ENCODE data around the gene CATSPERB.
"Not testable (repeated sequence)": the region's sequence is repeated elsewhere in the genome, so short reads cannot be mapped to it uniquely, and the experiment has no call there.

Gene CATSPERB

GRCh38 chr14:91654836-91655235 is 77.0 kb downstream of the CATSPERB start:
- DNase-seq = no peak

GRCh38 chr14:91653451-91653850 is 78.4 kb downstream of the CATSPERB start:
- DNase-seq = no peak

DNA sequence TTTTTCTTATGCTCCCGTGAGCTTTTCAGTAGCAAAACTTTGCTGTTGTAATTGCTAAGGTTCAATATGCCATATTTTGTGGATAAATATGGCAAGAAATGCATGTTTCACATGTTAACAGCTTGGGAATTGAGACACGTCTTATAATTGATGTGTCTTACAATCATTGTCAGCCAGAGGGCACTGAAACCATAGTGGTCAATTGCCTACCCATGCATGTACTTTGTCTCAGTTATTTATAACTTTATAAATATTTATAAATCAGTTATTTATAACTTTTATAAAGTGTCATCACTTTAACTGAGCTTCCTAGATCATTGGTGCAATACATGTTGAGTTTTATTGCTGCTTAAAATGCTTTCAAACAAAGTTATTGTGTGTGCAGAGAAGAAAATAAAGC is 82.0 kb downstream of the CATSPERB start:
- no peak for DNase-seq

DNA sequence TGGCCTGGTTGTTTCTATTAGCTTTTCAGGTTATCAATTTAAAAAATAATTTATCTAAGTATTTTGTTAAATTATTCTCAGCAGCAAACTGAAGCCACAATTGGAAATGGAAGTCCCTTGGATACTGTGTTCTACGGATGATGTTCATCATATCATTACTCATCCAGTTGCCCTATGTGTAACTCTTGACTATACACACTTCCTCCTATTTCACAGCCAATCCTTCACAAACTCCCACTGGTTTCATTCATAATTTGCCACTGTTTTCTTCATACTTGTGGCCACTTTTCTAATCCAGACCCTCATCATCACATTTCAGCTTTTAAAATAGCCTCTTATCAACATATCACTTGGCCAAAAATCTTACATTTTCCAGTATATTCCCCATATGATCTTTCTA is 84.0 kb downstream of the CATSPERB start:
- no peak for DNase-seq

DNA sequence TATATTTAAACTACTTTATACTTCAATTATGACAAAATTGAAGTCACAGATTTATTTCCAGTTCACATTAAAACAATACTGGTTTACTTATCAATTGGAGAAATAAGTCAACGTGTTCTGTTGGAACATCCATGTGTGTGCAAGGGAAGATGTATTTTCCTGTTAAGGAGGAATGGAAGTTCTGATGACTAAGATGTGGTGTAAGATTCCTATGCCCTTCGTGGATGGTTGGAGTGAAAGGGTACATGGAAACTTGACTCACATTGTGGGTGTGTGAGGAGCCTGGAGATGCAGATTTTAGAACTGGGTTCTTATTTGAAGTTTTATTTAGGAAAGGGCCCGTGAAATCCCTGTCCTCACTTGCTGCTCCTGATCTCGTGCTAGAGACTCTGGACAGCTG is 95.3 kb downstream of the CATSPERB start:
- DNase-seq = no peak

DNA sequence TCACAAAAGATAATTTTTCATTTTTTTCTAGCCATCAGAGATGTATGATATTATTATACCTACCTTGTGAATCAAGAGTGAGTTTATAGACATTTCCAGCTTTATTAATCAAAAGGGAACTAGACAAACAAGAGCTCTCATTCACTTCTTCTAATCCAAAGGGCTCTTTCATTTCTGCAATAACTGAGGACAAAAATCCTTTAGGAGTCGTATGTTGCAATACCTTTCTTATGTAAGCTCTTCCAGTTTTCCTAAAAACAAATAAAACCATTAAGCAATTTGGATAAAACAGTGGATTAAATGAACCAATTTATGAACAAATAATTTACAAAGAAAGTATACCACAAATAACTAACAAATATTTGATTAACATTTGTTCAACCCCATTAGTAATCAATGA is 107.1 kb downstream of the CATSPERB start:
- DNase-seq = no peak

GRCh38 chr14:91614187-91614586 is 117.7 kb downstream of the CATSPERB start:
- no peak for DNase-seq

DNA sequence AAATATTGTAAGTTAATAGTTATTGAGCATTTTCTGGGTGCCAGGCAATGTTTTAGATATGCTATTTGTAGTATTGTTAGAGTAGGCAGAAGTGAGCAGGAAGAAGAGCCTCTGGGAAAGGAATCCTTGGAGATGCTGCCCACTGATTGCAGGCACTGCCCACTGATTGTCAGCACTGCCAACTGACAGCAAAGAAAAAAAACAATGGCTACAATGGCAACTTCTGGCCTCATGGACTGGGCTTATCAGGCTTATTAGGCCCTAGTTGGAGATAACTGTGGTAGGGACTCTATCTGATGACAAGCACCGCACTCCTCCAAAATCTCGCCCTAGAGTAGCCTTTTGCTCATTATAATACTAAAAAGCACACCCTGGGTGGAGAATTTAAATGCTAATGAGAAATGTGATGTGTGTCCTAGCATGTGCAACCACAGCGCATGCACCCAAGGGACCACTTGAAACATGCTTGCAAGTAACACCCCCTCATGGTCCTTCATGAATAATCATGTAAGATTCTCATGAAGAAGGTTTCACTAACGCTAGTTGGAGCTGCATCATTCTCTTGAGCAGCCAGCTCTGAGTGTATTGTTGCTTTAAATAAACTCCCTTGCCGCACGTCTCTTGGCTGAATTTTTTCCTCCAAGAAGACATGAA is 118.3 kb downstream of the CATSPERB start:
- DNase-seq = no peak

DNA sequence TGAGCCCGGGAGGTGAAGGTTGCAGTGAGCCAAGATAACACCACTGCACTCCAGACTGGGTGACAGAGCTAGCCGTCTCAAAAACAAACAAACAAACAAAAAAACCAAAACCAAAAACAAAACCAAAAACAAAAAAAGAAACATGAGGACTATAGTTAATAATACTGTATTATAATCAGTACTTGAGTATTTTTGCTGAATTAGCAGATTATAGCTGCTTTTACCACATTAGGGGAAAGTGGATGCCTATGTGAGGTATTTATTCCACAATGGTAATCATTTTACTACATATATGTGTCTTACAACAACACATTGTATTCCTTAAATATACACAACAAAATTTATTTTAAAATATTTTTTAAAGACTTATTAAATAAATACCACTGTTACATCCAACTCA is 120.4 kb downstream of the CATSPERB start:
- DNase-seq = no peak

GRCh38 chr14:91609161-91609560 is 122.7 kb downstream of the CATSPERB start:
- DNase-seq = no peak

GRCh38 chr14:91607322-91608047 is 124.4 kb downstream of the CATSPERB start:
- no peak for DNase-seq

GRCh38 chr14:91606851-91607250 is 125.0 kb downstream of the CATSPERB start:
- no peak for DNase-seq

GRCh38 chr14:91604611-91605010 is 127.3 kb downstream of the CATSPERB start:
- not testable (repeated sequence) for DNase-seq

GRCh38 chr14:91599994-91600393 is 131.9 kb downstream of the CATSPERB start:
- no peak for DNase-seq

GRCh38 chr14:91595736-91596135 is 136.2 kb downstream of the CATSPERB start:
- DNase-seq = no peak

GRCh38 chr14:91593957-91594356 is 137.9 kb downstream of the CATSPERB start:
- not testable (repeated sequence) for DNase-seq

DNA sequence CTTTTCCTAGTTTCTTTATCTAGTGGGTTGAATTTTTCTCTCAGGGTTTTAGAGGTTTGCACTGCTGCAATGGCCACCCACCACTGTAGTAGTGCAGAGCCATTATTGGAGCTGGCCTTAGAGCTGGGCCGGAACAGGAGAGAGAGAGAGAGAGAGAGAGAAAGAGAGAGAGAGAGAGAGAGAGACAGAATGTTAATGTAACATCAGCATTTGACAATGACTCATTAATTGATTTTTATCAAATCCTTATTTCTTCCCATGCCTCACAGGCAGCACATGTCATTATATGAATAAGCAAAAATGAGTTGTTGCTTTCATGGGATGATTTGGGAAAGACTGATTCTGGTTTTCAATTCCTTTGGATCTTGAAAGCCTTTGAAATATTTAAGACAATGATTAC is 145.5 kb downstream of the CATSPERB start:
- no peak for DNase-seq

DNA sequence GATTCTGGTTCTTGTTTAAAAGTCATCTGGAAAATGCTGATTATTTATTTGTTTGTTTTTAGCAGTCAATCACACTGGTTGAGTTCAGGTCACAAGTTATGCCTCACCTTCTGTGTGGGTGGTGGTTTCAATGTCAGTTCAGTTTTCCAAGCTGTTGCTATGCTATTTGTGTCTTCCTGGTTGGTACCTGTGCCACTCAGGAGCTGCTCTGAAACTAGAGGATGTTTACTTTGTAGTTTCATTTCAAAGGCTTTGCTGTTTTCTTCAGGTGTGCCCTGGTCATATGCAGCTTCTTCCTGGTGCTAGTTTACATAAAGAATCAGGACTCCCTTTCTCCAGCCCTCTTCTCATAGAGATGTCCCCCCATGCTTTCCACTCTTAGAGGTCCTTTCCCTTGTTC is 146.0 kb downstream of the CATSPERB start:
- DNase-seq = no peak

GRCh38 chr14:91582761-91583160 is 149.1 kb downstream of the CATSPERB start:
- DNase-seq = no peak

- DNase-seq = no peak
These were observed 150.9 kb downstream of the CATSPERB start for GRCh38 chr14:91580876-91581577.

- no peak for DNase-seq
These were observed 154.2 kb downstream of the CATSPERB start for GRCh38 chr14:91577632-91578233.

DNA sequence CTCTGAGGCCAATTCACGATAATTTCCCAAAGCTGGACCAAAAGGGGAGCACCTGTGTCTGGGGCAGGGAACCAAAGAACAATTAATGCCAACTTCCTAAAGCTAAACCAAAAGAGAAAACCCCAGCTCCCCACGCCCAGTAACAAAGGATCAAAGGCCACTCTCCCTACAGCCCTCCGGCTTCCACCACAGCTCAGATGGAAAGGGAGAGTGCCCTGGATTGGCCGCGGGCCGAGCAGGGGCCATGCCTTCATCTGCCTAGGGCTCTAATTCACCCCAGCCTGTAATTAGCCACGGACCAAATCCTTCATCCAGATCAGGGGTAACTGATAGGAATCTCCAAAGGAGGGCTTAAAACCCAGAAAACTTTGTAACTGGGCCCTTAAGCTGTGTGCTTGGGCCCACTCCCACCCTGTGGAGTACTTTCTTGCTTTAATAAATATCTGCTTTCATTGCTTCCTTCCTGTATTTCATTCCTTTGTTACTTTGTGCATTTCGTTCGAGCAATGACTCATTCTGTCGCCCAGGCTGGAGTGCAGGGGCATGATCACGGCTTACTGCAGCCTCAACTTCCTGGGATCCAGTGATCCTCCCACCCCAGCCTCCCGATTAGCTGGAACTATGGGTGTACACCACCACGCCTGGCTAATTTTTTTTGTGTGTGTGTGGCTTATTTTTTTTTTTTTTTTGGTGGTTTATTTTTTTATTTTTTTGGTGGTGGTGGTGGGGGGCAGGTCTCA is 156.2 kb downstream of the CATSPERB start:
- no peak for DNase-seq
